Measurements from ENCODE around the gene RASD2.
A peak's percentile ranks its signal among the peaks of the same experiment; 100 is the strongest.

RASD2 gene

DNA sequence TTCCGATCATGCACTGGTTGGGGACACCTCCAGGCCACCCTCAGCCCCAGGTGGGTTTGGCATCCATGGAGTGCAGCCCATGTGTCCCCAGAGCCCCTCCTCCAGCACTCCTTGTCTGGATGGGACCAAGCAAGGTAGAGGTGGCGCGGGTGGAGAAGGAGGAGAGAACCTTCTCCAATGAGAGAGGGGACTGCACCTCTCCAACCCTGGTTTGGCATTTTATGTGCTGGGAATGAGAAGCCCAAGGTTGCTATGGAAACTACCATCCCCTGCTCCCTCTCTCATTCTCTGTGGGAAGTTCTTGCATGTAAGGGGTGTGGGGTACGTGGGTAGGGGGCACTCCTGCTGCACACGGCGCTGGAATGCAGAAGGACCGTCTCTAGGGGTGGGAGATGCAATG, 21.8 kb upstream of the RASD2 start:
- DNase-seq (ENCODE audit: low spot score): no peak

DNA sequence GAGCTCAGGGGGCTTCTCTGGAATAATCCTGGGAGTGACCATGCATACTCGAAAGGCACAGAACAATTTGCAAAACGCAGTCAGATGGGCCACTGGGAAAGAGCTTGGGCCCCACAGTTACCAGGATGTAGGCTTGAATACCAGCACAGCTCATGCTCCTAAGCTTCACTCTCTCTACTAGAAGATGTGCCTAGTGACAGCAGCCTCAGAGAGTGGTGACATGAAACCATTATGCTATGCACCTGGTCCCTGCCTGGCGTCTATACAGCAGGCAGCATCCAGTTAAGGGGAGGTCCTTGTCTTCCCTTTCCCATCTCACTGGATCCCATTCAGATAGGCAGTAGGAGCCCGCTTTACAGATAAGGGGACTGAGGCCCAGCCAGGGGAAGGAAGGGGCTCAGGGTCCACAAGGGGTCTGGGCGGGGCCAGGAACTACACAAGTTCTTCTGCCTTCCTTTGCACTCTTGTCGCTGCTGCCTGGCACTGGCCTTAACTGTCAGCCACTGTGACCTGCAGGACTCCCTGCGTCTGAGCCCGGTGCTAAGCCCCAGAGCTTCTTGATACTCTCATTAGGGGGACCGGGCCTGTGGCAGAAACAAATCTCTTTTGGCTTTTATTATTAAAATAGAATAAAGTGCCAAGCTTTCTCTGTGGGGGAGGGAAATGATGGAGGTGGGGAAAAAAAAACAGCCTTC, 21.2 kb upstream of the RASD2 start:
- no peak for DNase-seq (ENCODE audit: low spot score)

DNA sequence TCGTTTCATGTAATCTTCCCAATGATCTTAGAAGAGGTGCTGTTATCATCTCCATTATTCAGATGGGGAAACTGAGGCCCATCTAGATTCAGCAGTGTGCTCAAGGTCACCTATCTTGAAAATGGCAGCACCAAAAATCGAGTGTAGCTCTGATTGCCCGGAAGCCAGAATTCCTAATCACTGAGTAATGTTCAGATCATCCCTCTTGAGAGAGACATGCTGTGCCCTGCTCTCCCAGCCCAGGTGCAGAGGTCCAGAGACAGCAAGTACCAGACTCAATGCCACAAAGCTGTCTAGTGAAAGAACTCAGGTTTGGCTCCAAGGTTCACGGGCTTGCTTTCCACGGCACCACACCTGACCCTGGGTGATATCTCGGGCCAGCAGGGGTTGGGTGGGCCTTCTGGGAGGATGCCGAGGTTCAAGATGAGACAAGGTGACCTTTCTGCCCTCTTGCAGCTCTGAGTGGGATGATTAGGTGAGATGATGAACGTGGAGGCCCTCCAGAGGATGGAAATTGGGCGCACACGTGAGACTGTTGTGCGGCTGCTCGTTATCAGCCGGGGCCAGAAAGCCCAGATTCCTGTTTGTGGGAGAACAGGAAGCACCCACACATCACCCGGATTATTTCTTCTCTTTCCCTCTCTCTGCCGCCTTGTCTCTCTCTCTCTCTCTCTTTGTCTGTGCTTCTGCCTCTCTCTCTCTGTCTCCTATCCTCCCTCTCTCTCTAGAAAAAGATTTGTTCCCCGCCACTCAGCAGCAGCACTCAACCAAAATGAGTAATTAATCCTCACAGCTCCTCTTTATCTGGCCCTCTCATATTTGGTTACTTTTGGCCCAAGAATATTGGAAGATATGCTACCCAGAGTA, 19.0 kb upstream of the RASD2 start:
- DNase-seq (ENCODE audit: low spot score): no peak

DNA sequence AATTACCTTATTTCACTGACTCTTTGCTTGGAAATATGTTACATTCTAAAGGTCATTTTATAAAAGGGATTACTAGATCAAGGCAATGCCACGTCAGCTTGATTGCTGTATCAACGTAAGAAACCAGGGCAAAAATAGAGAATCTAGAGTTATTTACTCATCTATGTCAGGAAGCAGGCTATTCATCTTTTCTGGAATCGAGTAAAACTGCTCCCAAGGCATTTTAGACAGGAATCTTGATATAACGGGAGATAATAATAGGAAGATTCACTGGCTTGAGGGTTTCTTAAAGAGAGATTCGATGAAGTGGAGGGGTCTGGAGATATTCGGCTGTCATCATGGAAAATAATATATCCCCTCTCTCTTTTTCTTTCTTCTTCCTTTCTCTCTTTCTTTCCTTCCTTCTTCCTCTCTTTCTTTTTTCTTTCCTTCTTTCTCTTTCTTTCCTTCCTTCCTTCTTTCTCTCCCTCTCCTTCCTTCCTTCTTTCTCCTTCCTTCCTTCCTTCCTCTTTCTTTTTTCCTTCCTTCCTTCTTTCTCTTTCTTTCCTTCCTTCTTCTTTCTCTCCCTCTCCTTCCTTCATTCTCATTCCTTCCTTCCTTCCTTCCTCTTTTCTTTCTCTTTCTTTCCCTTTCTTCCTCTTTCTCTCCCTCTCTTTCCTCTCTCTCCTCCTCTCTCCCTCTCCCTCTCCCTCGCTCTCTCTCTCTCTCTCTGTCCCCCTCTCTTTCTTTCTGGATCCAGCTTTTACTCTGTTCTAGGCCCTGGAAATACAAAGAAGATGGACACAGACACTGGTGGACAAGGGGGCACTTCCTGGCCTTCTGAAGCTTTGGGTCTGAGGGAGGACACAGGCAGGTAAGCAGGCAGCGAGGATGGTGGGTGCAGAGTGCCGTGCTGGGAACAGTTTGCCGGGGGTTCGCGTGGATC, 18.1 kb upstream of the RASD2 start:
- no peak for DNase-seq (ENCODE audit: low spot score)

DNA sequence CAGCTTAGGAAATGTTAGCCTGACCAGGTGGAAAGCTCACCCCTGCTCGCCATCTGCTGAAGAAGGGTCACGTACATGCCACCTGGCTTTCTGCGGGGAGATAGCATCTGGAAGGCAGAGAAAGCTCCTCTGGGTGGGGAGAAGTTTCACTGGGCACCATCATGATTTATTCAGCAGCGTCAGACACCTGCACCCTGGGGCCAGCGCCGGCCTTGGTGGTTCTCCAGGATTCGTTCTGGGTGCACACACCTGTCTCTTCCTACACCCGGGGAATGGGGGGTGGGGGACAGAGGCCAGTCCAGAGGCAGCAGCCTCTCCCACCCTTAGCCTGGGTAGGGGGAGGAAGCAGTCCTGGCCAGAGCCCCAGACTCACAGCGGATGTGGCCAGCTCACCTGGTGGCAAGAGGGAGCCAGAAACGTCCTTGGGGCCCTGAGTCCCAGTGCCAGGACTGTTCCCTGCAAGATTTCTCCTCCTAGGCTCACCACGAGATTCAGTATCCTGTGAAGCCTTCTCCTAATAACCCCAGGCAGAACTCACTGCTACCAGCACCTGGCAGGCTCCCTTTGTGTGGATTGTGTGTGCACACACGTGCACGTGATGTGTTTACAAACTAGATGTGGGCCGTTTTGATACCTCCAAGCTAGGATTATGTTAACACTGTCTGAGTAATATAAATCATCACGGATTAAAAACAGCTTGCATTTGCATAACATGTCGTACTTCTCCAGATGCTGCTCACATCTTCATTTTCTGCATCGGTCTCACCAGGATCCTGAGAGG, 17.3 kb upstream of the RASD2 start:
- no peak for DNase-seq (ENCODE audit: low spot score)

DNA sequence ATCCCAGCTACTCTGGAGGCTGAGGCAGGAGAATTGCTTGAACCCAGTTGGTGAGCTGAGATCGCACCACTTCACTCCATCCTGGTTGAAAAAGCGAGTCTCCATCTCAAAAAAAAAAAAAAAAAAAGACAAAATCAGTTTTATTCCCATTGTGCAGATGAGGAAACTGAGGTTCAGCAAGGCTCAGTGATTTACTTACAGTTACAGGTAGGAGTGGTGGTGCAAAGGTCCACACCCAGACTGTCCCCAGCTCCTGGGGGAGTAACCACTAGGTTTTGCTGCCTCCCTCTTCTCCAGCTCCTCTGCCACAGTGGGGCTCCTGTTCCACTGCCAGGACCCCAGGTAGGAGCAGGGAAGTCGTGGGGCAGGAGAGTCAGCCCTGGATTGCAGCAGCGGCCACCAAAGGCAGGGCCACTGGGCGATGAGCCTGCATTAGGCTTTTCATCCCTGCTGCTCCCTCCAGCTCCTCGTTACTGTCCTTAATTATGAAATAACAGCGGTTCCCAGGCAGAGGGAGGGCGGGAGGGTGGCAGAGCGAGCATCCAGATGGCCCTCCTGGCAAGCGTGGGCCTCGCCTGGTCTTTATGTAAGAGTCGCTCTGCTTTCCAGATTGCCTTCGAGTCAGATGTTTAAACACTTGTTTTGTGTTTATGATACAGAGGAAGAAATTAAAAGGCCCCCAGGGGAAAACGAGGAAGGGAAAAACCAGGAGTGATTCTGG, 15.5 kb upstream of the RASD2 start:
- DNase-seq (ENCODE audit: low spot score): no peak

DNA sequence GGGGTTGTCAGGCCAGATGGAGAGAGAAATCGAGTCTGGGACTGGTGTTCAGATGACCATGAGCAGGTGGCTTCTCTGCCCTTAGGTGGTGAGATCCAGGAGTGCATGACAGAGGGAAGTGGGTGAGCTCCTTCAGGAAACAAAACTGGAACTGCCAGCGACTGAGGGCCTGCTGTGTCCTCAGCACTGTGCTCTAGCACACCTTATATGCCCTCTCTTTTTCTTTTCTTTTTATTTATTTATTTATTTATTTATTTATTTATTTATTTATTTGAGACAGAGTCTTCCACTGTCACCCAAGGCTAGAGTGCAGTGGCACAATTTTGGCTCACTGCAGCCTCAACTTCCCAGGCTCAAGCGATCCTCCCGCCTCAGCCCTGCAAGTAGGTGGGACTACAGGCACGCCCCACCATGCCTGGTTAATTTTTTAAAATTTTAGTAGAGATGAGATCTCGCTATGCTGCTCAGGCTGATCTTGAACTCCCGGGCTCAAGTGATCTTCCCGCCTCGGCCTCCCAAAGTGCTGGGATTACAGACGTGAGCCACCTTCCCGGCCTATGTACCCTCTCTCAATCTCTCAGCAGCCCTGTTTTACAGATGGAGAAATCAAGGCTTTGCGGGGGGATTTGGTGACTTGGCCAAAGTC, 14.8 kb upstream of the RASD2 start:
- no peak for DNase-seq (ENCODE audit: low spot score)

DNA sequence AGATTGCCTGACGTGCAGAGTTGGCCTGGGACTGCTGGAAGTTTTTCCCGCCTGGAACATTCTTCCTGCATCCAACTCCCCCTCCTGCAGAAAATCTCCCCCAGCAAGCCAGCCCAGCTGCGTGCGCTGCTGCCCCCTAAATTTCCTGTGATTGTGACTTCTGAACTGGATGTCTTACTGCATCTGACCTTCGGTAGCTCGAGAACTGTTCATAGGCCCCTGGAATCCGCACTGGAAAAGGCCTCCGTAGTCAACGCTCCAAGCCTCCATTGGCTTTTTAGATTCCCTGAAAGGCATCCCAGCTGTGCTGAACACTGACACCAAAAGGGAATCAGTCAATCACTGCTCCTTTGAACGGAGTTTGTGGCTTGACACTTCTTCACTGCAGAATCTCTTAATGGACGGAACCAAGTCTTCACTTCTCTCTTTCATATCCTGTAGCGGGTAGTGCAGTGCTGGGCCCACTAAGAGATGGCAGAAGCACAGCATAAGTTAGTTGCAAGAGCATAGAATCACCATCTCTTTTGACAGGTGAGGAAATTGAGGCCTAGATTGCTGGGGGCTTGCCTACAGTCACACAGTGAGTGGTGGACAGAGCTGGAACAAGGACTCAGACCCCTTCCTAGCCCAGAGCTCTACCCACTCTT, 14.2 kb upstream of the RASD2 start:
- DNase-seq (ENCODE audit: low spot score): no peak

DNA sequence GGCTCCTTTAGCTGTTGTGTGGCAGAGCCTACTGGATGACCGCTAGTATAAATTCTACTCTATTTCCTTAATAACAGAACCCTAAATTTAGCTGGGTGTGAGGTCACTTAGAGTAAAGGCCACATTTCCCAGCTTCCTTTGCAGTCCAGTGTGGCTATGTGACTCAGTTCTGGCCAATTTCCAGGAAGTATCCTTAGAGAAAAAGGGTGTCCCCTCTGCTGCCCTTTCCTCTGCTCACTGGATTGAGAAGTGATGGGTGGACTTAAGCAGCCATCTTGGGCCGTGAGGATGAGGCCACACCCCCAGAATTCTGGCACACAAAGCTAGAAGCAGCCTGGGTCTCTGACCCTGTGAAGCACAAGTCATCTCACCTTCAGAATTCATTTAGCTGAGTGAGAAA, 11.7 kb upstream of the RASD2 start:
- no peak for DNase-seq (ENCODE audit: low spot score)

DNA sequence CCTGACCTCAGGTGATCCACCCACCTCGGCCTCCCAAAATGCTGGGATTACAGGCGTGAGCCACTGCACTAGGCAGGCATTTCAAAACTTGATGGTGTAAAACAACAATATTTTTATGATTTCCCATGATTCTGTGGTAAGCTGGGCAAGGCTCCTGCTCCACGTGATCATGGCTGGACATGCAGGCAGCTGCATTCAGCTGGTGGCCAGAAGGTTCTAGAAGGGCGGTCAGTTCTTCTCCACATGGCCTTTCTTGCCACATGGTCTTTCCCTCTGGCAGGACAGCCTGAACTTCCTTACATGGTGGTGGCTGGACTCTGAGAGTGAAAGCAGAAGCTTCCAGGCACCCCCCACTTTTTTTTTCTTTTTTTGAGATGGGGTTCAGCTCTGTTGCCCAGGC, 9.9 kb upstream of the RASD2 start:
- no peak for DNase-seq (ENCODE audit: low spot score)

DNA sequence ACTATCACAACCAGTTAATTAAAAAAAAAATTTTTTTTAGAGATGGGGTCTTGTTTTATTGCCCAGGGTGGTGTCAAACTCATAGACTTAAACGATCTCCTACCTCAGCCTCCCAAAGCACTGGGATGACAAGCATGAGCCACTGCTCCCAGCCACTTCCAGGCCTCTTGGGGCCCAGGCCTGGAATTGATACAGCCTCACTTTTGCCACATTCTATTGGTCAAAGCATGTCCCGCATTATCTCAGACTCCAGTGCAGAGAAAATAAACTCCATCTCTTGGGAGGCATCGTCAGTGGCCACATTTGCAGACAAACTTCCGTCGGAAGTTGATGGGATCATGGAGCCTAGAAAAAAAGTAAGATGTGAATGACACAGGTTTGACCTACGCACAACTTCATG, 9.4 kb upstream of the RASD2 start:
- no peak for DNase-seq (ENCODE audit: low spot score)

DNA sequence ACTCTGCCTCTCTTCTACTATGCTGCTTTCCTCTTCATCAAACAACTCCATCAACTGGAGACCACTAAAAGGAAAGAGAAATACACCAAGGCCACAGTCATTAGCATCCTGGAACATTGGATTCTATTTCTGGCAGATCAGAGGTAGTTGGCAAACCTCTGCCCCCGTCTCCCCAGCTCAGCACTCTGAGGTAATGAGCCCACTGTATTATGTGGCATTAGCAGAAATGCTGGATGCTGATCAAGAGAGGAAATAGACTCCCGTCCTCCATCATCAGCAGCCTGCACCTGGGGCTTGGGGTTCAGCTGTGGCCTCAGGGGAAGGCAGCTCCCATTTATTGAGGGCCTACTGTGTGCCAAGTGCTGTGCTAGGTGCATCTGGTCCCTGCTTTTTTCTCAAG, 9.0 kb upstream of the RASD2 start:
- no peak for DNase-seq (ENCODE audit: low spot score)

DNA sequence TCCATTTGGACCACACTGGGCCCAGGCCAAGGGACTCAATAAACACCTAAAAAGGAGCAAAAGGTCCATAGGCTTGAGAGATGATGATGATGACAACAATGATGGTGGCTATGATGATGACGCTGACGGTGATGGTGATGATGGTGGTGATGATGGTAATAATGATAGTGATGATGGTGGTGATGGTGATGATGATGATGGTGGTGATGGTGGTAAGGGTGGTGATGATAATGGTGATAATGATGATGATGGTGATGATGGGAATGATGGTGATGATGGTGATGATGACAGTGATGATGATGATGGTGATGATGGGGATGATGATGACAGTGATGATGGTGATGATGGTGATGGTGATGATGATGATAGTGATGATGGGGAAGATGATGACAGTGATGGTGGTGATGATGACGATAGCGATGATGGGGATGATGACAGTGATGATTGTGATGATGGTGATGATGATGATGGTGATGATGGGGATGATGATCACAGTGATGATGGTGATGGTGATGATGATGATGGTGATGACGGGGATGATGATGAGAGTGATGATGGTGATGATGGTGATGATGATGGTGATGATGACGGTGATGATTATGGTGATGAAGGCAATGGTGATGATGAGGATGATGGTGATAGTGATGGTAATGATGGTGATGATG, 7.1 kb upstream of the RASD2 start:
- DNase-seq (ENCODE audit: low spot score): no peak

DNA sequence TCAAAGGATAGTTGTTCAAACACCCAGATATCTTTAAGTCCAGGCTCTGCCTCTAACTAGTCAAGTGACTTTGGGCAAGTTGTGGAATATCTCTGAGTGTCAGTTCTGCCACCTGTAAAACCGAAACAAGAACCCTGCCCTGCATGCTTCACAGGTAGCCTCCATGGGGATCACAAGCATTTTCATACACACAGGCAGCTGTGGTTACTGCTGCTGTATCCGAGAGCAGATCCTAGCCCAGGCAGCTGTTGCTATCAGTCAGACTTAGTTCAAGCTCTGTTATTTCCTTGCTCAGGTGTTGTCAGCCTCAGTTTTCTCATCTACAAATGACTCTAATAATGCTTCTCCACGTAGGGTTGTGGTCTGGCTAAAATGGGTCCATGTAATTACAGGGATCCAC, 6.5 kb upstream of the RASD2 start:
- DNase-seq (ENCODE audit: low spot score): no peak

DNA sequence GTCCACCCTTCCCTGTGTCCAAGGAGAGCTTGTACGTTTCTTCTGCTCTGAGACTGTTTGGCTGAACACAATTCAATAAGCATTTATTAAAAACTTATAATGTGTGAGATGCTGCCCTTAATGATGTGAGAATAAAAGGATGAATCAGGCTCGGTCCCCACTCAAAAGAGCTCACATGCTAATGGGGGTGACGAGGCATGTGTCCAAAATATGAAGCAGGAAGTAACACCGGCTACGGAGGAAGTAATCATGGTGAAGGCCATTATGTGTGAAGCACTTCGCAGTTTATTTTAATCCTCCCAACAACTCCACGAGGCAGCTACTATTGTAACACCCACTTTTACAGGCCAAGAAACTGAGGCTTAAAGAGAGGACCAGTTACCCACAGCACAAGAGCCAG, 3.4 kb upstream of the RASD2 start:
- DNase-seq (ENCODE audit: low spot score): no peak

DNA sequence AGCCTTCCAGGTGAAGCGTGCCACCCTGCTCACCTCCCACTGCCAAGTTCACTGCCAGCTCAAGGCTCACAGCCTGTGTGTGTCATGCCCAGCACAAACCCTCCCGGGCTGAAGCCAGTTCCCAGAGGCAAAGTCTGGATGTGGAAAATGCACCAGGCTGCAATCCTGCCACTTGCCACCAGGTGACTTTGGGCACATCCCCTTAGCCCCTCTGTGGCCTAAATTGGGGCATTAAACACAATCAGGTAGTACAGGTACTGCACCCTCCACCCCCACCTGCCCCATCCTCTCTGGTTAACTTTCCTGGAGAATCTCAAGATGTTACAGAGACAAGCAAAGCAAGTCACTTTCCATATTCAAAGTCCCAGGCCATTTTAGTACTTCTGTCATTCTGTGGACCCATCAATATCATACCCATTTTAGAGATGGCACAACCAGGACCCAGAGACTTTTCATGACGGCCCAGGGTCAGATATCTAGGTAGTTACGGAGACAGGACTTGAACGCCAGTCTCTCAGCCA, 1.8 kb upstream of the RASD2 start:
- peak; percentile 77 for DNase-seq (ENCODE audit: low spot score)

DNA sequence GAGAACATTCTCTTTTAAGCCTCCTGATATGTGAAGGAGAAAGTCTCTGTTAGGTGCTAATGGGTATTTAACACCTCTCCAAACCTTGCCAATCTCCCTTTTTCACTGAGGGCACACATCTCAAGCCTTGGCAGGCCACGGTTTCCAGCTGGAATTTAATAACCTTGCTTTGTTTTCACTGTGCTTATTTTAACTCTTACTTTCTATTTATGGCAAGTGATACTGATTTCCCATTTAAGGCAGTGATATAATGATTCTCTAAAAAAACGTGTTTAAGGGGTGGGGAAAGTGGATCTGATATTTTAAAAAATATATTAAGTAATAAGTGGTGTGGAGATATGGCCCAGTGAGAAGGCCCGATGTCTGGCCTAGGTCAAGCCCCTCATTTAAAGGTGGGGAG, 1.1 kb upstream of the RASD2 start:
- DNase-seq (ENCODE audit: low spot score): no peak

DNA sequence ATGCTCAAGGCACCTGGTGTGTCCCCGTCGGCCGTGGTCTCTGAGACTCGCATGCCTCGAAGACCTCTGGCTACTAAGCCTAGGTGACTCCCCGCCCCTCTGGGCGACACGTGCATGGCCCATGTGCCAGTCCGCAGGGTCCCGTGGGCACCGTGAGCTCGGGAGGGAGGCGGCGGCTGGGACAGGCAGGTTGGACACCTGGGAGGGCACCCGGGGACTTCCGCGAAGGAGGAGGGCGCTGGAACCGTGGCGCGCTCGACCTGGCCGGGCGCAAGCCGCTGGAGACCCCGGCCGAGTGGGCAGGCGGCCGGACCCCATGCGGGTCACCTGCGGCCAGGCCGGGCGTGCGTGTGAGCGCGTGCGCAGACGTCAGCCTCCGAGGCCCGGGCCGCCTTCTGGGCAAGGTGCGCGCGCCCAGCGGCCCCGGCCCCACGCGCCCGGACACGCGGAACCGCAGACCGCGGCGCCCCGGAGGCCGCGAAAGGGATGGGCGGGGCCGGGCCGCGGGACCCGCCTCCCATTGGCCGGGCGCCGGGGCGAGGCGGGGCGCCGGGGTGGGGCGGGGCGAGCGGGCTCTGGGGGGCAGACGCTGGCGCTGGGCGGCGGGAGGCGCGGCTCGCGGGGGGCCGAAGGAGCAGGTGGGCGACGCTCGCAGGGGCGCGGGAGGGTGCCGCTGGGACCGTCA, 579 bp upstream of the RASD2 start:
- peak; percentile 92 for DNase-seq (ENCODE audit: low spot score)
